GM13977 (cell line): ENCODE results near the gene HELZ.

Experiments
- DNase-seq: peaks from one replicate; pipeline ENCODE4 v3.0.0; 2012; ENCODE audit warnings: low spot score
- in situ Hi-C: fragments of 300-500 bp; cut with MboI; formaldehyde crosslinking; loops from one replicate; pipeline ENCODE4 v1.12.0; 2022; ENCODE audit warnings: low sequenced_read_pairs, low pct_unique_long_range_greater_than_20kb, mixed read lengths, inconsistent platforms; ENCODE audit not compliant: unreplicated experiment
- TF ChIP-seq, protein P1 (sequence below): IDR thresholded peaks from 2 replicates; pipeline ENCODE4 v1.5.1; 2012; ENCODE audit warnings: mild to moderate bottlenecking, control low read depth; ENCODE audit not compliant: insufficient read depth; ENCODE audit errors: extremely low read depth, missing control alignments

HELZ gene

DNA sequence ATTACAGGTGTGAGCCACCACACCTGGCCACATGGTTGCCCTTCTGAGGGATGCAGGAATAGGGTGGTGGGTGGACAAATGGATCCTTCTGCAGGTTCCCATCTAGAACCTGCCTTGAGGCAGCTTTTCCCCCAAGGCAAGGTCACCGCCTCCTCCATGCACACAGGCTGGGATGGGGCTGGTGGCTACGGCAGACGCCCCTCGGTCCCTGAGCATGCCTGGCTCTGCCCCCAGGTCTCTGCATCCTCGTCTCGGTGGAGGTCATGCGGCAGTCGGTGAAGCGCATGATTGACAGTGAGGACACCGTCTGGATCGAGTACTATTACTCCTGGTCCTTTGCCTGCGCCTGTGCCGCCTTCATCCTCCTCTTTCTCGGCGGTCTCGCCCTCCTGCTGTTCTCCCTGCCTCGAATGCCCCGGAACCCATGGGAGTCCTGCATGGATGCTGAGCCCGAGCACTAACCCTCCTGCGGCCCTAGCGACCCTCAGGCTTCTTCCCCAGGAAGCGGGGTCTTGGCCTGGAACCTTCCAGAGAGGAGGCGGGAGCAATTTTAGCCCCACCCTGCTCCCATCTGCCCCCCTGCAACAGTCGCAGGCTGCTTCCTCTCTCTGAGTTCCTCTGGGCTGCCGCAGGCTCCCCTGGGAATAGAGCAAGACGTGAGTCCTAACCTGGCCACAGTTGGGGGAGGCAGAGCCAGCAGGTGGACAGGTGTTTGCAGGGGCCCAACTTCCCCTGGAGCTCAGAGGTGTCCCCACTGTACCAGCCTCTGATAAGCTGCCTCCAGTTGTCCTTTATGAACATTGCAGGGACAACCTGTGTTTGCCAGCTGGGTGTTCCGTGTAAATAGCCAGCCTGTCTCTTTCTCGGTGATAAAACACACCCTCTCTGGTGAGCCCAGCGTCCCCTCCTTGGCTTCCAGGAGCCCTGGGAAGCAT is 188.9 kb downstream of the HELZ start:
- TF ChIP-seq, protein P1, sequence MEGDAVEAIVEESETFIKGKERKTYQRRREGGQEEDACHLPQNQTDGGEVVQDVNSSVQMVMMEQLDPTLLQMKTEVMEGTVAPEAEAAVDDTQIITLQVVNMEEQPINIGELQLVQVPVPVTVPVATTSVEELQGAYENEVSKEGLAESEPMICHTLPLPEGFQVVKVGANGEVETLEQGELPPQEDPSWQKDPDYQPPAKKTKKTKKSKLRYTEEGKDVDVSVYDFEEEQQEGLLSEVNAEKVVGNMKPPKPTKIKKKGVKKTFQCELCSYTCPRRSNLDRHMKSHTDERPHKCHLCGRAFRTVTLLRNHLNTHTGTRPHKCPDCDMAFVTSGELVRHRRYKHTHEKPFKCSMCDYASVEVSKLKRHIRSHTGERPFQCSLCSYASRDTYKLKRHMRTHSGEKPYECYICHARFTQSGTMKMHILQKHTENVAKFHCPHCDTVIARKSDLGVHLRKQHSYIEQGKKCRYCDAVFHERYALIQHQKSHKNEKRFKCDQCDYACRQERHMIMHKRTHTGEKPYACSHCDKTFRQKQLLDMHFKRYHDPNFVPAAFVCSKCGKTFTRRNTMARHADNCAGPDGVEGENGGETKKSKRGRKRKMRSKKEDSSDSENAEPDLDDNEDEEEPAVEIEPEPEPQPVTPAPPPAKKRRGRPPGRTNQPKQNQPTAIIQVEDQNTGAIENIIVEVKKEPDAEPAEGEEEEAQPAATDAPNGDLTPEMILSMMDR = no peak
- DNase-seq = peak; percentile 25
- in situ Hi-C loops = no loop called here

DNA sequence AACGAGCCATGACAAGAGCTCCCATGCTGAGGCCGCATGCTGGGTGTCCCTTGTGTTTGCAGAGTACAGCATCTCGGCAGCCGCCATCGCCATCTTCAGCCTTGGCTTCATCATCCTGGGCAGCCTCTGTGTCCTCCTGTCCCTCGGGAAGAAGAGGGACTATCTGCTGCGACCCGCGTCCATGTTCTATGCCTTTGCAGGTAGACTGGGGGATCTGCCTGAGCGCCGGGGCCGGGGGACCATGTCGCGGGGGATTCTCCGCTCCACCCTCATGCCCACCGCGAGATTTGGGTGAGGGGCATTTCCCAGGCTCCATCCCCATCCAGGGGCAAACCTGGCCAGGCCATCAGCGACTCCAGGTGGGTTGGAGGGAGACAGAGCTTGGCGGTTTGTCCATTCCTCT is 190.0 kb downstream of the HELZ start:
- in situ Hi-C loops = no loop called here
- TF ChIP-seq, protein P1 = no peak
- no peak for DNase-seq

DNA sequence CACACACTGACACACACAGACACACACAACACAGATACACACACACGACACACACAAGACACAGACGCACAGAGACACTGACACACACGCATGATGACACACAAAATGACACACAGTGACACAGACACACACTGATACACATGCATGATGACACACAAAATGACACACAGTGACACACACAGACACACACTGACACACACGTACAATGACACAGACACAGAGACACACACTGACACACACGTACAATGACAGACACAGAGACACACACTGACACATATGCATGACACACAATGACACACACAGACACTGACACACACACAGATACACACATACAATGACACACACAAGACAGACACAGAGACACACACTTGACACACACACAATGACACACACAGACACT is 190.4 kb downstream of the HELZ start:
- DNase-seq = no peak
- TF ChIP-seq, protein P1 = no peak
- in situ Hi-C loops = no loop called here

DNA sequence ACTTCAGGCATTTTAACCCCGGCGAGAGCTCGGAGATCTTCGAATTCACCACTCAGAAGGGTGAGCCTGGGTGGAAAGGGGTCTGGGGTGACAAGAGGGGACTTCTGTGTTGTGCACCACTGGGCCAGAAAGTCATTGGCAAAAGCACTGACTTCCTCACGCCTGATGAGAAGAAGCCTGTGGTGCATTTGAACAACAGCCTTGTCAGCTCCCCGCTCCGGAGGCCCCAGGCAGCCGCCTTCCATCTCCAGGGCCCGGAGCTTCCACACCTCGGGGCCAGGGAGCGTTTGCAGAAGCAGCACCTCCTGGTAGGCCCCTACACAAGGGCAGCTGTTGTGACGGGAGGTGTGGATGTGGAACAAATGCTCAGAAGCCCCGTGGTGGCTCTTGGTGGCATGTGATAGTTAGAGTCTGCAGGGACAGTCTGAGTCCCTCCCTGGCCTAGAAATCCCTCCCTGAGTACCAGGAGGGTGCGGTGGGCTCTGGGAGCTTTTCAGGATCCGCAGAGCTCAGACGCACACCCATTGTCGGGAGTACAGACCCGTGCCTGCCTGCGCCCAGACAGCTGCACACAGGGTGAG is 190.9 kb downstream of the HELZ start:
- no peak for DNase-seq
- in situ Hi-C loops = no loop called here
- TF ChIP-seq, protein P1 = no peak

DNA sequence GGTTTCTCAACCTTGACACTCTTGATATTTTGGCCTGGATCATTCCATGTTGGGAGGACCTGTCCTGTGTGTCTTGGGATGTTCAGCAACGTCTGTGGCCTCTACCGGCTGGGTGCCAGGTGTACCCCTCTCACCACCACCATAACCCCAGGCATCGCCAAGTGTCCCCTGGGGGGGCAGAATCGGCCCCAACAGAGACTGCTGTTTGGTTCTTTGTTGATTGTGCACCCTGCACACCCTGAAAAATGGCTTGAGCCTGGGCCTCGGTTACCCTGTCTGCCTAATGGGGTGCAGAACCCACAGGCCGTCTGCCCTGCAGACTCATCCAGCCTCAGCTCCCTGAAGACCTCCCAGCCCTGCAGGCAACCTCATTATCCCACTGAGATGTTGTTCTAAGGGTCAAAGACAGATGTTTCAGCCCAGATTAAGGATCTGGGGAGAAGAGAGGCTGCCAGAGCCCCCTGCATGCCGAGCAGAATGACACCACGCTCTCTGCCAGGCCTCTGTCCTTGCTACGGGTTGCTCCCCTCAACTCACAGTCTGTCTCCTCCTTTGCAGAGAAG is 191.5 kb downstream of the HELZ start:
- in situ Hi-C loops = no loop called here
- no peak for DNase-seq
- TF ChIP-seq, protein P1 = no peak

DNA sequence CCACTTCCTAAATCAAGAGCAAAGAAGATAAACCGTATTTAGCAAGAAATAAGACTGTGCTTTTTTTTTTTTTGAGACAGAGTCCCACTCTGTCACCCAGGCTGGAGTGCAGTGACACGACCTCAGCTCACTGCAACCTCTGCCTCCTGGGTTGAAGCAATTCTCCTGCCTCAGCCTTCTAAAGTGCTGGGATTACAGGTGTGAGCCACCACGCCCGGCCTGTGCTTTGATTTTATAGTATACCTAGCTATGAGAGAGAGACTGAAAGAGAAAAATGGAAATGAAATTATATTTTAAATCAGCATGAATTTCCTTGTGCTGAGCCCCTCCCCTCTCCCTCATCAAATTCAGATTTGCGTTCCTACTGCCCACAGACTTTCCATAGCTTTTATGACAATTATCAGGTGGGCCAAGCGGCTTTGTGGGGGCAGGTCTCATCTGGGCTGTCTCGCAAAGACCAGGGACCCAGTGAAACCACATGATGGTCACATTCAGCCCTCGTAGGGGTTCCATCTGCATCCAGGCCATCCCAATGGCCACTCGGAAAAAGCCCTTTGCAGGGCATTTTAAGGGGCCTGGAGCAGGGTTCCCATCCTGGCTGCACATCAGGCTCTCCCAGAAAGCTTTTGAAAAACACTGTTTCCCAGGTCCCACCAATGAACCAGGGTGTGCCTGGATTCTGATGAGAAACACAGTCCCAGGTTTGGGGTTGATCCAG is 192.1 kb downstream of the HELZ start:
- in situ Hi-C loops = no loop called here
- TF ChIP-seq, protein P1 = no peak
- DNase-seq = no peak
